ENCODE data around the gene RNF39.
"Not testable (repeated sequence)": the region's sequence is repeated elsewhere in the genome, so short reads cannot be mapped to it uniquely, and the experiment has no call there.

Gene RNF39

DNA sequence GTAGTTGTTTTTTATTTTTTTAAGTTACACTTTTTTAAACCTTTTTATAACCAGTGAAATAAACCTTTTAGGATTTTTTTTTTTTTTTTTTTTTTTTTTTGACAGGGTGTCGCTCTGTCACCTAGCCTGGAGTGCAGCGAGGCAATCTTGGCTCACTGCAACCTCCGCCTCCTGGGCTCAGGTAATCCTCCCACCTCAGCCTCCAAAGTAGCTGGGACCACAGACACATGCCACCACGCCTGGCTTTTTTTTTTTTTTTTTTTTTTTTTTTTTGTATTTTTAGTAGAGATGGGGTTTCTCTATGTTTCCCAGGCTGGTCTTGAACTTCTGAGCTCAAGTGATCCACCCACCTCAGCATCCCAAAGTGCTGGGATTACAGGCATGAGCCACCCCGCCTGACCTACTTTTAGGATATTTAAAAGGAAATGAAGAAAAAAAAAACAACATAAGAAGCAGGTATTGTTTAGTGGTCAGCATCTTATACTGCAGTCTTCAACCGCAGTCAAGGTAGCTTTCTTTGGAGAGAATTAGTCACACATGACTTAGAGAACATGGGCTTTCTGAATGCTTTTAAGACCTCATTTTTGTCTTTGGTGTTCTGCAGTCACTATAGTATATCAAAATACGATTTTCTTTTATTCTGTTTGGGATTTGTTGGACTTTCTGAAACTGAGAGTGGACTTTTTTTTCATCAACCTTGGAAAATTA is 12.9 kb downstream of the RNF39 start:
- no peak for DNase-seq

DNA sequence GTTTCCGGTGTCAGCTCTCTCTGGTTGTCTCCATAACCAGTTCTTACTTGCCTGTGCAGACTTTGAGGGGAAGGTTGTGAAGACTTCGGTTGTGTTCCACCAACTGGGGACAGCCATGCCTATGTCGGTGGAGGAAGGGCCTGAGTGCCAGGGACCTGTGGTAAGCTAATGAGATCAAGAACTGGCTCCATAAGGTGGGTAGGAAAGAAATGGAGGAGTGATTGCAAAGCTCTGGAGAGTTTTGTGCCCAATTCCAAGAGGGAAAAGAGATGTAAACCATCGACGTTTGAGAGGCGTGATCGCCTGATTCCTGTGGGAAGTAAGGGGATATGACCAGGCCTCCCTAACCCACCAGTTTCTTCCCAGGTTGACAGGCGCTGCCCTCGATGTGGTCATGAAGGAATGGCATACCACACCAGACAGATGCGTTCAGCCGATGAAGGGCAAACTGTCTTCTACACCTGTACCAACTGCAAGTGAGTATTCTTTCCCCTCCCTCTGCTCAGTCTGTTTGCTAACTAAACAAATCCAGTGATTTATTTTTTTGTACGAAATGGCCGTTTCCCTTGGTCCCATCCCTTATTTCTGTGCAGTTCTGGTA is 13.6 kb downstream of the RNF39 start:
- peak in 2 of 56 donors; percentile 22 to 42 for DNase-seq

DNA sequence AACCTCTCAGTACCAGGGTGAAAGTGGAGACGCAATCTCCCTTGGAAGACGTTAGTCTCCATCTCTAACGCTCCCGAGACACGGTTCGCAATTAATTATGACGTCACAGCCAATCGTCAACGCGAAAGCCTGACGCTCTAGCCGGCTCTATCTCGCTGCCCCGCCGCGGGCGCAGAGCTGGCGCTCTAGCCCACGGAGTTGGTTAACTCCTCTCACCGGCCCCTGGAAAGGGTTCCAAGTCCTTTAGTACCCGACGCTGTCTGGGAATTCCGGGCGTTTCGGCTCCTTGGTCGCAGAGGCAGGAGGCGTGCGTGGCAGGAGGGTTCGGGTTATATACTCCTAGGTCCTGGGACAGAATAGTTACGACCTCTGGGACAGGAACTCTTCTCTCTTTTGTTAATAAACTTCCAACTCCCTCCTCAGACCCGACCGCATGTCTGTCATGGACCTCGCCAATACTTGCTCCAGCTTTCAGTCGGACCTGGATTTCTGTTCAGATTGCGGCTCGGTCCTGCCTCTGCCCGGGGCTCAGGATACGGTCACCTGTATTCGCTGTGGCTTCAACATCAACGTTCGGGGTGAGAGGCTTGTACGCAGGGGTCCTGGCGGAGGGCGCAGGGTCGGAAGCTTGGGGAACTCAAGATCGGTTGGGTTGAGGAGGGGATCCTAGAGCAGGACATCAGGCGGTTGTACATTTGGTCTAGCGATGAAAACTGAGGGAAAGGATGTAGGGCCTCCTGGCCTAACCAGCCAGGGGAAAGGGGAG is 14.3 kb downstream of the RNF39 start, which contains the start of gene POLR1H:
POLR1H (plus strand) TSS at position 174 of the 766 bp plus-strand sequence; CDS start at position 434, 260 bp downstream.
- DNase-seq, result peak; percentile 27 to 96 (median 87)

DNA sequence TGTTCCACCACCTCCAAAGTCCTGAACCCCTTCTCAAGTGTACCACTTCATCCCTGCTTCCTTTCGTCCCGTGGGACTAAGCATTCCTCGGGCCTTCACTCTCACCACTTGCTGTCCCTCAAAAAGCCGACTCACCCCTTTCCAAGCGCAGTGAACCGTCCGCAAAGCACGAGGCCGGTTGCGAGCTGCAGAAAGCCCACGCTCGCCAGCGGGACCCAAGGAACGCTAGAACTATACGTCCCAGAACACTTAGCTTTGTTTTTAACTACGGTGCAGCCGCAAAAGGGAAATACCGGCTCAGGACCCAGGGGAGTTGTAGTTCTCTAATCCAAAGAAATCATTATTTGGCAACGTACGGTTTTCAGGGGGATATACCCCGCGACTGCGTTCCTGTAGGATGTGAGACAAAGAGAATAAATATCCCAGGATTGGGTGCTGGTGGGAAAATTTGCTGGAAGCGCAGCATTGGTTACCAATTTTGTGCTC is 14.9 kb downstream of the RNF39 start:
- DNase-seq, result peak in 6 of 56 donors; percentile 13 to 69 (median 50)

- DNase-seq, result no peak
Measured at GRCh38 chr6:30055513-30055912, 20.1 kb downstream of the RNF39 start.

- DNase-seq, result no peak
Measured at GRCh38 chr6:30053682-30054081, 21.9 kb downstream of the RNF39 start.

- DNase-seq, result no peak
Measured at GRCh38 chr6:30047220-30047619, 28.3 kb downstream of the RNF39 start.

DNA sequence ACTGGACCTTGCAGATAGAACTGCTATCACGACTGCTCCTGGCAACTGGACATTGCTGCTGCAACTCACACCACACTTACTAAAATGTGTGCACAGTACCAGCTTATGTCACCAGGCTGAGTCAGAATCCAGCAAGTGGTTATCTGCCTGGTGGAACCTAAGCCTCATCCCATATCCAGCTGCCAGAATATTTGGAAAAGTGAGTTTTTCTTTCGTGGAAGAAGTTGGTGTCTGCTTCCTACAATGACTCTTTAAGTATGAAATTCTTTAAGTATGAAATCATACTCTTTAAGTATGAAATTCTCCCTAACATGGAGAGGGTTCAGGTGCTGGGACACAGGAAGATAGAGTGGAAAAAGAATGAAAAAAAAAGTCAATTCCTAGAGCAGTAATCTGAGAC is 30.9 kb downstream of the RNF39 start:
- DNase-seq, result no peak

GRCh38 chr6:30043744-30044143 is 31.8 kb downstream of the RNF39 start:
- no peak for DNase-seq

GRCh38 chr6:30042914-30043313 is 32.7 kb downstream of the RNF39 start:
- DNase-seq, result no peak

- peak in 5 of 56 donors; percentile 3 to 26 (median 14) for DNase-seq
Measured at GRCh38 chr6:30042476-30042875, 33.1 kb downstream of the RNF39 start.

DNA sequence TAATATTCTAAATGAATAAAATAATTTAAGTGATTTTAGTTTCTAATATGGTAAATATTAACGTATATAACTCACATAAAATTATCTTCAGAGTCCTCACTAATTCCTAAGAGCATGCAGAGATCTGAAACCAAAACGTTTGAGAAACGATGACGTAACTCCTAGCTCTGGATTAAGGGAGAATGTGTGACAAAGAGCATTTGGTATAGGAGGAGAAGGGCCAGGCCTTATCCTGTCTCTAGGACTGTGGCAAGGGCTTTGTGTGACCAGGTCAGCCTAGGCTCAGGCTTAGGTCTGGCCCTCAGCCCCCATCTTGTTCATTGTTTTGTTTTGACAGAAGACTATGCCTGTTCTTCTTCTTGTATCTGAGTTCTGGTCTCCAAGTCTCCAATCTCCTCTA is 33.7 kb downstream of the RNF39 start:
- peak in 1 of 56 donors; percentile 0 for DNase-seq

DNA sequence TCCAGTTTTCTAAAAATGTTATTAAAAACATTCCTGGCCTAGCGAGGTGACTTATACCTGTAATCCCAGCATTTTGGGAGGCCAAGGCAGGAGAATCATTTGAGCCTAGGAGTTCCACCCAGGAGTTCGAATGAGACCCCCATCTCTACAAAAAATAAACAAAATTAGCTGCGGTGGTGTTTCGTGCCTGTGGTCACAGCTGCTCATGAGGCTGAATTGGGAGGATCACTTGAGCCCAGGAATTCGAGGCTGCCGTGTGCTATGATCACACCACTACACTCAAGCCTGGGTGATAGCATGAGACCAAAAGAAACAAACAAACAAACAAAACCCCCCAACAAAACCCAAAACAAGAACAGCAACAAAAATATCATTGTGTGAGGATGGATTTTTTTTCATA is 34.3 kb downstream of the RNF39 start:
- DNase-seq, result no peak

GRCh38 chr6:30037182-30037788 is 38.3 kb downstream of the RNF39 start:
- no peak for DNase-seq

DNA sequence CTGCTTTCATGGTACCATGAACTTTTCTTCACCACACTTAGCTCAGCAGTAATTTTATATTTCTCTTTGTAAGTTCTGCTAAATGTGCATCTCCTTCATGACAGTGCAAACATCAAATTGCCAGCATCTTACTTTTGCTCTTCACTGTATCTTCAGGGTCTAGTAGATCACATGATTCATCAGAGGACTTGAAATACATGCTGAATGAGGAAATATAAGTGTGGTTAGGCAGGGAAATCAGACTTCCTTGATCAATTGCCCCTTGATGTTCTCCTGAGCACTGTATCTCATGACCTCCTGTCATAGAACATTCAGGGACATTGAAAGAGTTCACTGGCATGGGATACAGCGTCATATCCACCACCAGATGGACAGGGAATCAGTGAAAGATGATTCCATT is 39.8 kb downstream of the RNF39 start:
- no peak for DNase-seq

GRCh38 chr6:30033440-30033839 is 42.1 kb downstream of the RNF39 start:
- DNase-seq, result not testable (repeated sequence)

DNA sequence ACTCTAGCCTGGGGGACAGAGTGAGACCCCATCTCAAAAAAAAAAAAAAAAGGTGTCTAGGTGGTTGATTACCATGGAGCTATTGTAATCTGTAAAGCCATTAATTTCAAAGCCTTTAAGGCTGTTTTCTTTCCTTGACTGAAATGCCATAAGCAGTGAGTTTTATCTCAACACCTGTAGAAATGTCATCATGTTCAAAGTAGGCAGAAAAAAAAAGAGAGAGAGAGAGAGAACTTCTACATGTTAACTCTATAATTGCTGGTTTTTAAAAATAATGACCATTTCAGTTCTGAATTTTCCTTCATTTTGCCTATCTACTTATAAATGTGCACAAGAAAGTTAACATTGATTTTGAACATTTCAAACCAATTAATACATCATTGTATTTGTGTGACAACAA is 44.2 kb downstream of the RNF39 start:
- DNase-seq, result no peak

DNA sequence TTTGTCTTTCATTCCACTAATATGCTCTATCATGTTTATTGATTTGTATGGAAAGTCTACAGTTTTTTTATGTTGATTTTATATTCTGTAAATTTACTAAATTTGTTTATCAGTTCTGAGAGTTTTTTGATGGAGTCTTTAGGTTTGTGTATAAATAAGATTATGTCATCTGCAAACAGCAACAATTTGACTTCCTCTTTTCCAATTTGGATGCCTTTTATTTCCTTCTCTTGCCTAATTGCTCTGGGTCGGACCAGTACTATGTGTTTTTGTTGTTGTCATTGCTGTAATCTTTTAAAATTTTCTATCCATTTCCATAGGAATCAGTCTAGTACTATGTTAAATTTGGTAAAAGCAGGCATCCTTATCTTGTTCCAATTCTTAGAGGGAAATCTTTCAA is 46.0 kb downstream of the RNF39 start:
- no peak for DNase-seq

GRCh38 chr6:30025186-30025585 is 50.4 kb downstream of the RNF39 start:
- DNase-seq, result no peak

DNA sequence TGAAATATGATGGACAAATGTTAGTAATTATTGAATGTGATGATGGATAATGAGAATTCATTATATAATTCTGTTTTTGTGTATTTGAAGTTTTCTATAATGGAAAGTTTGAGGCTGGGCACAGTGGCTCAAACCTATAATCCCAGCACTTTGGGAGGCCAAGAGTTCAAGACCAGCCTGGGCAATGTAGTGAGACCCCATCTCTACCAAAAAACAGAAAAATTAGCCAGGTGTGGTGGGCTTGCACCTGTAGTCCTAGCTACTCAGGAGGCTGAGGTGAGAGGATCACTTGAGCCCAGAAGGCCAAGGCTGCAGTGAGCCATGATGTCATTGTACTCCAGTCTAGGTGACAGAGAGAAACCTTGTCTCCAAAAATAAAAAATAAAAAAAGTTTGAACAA is 52.9 kb downstream of the RNF39 start:
- not testable (repeated sequence) for DNase-seq

DNA sequence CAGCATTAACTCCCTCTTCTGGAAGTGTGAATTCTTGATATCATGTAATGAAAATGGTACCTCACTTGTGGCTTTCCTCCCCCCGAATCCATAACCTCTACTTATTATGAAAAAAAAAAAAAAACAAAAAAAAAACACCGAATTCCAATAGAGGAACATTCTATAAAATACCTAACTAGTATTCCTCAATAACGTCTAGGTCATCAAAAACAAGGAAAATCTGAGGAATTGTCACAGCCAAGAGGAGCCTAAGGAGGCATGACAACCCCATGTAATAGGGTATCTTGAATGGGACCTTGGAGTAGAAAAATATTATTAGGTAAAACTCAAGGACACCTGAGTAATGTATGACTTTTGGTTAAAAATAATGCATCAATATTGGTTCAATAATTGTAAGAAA is 53.4 kb downstream of the RNF39 start:
- DNase-seq, result no peak

- no peak for DNase-seq
Measured at GRCh38 chr6:30020626-30021025, 54.9 kb downstream of the RNF39 start.
